T-helper 2 cell treated with Interferon-gamma antibody and Interleukin-4, amounts not matched to agents 5 μg/mL and 100 μg/mL, for 36 hours (primary cell): Measurements from ENCODE around the gene PDE8B.

ENCODE experiments used
- DNase-seq: peaks from one replicate; pipeline ENCODE4 v3.0.0; 2021; ENCODE audit warnings: low spot score
- H3K27ac Mint-ChIP-seq: one replicate; pipeline ENCODE4 v1.8.0; 2021; ENCODE audit warnings: mild to moderate bottlenecking, mixed read lengths
- H3K27me3 Mint-ChIP-seq: one replicate; pipeline ENCODE4 v1.8.0; 2021; ENCODE audit warnings: low read depth, mixed read lengths
- H3K36me3 Mint-ChIP-seq: one replicate; pipeline ENCODE4 v1.8.0; 2021; ENCODE audit warnings: low read depth, mixed read lengths
- H3K4me1 Mint-ChIP-seq: one replicate; pipeline ENCODE4 v1.8.0; 2021; ENCODE audit warnings: low read depth, mixed read lengths
- H3K4me3 Mint-ChIP-seq: one replicate; pipeline ENCODE4 v1.8.0; 2022; ENCODE audit warnings: mild to moderate bottlenecking, moderate library complexity, mixed read lengths
- H3K9me3 Mint-ChIP-seq: one replicate; pipeline ENCODE4 v1.8.0; 2021; ENCODE audit warnings: mixed read lengths

Gene PDE8B

DNA sequence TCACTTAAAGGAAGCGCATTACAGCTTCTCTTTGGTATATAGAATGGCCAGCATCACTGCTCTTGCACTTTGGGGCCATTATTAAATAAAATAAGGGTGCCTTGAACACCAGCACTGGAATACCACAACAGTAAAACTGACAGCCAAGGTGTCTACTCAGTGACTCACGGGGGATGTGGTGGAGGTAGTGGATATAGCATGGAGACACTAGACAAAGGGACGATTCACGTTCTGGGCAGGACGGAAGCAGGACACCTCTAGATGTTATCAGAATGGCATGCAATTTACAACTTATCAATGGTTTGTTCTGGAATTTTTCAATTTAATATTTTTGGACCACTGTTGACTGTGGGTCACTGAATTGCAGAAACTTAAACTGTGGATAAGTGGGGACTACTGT is 32.9 kb upstream of the PDE8B start:
- Mint-ChIP-seq H3K36me3 (no peaks in the 10 kb centered on the region), H3K4me3 (no peak overlapping the region), H3K27ac (no peak overlapping the region), H3K27me3 (peaks cover 42% of the 10 kb centered on the region), H3K9me3 (no peaks in the 10 kb centered on the region), H3K4me1 (no peaks in the 10 kb centered on the region)
- no peak for DNase-seq

DNA sequence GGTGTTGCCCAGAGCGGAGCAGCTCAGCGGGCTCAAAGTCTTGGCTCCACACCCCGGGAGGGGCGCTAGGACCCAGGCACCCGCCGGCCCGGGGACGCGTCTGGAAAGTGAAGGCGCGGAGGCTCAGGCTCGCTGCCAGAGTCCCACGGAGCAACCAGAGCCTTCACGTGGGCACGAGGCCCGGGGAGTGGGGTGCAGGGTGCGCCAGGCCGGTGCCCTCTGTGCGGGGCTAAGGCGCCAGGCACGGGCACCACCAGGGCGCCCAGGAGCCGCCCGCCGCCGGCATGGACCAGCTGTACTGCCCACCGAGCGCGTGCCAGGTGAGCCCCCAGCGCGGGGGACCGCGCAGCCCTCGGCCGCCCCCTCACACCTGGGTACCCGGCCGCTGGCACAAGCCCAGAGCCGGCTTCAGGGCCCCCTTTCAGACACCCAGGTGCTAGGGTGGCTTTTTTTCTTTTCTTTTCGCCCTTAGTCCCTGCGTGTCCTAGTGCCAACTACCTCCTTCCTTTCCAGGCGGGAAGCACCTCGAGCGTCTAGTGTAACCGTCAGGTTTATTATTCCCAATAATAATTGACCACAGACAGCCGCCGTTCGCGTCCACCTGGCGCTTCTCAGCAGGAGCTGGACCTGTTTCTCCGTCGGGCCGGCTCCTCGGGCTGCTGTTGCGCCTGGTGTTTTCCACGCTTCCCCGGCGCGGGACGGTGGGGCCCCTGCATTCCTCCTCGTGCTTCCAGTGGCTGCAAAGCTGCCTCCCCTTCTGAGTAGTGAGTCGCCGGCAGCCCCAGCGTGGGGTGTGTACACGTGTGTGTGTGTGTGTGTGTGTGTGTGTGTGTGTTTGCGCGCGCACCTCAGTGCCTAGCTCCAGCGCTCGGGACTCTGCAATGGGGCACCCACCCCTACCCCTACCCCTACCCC is 30.1 kb upstream of the PDE8B start:
- no peaks in the 10 kb centered on the region for H3K4me1 Mint-ChIP-seq
- DNase-seq = no peak
- H3K27ac Mint-ChIP-seq = no peak overlapping the region
- peaks cover 54% of the 10 kb centered on the region for H3K27me3 Mint-ChIP-seq
- H3K36me3 Mint-ChIP-seq = no peaks in the 10 kb centered on the region
- no peaks in the 10 kb centered on the region for H3K9me3 Mint-ChIP-seq
- H3K4me3 Mint-ChIP-seq = peak overlapping the region; percentile 27

DNA sequence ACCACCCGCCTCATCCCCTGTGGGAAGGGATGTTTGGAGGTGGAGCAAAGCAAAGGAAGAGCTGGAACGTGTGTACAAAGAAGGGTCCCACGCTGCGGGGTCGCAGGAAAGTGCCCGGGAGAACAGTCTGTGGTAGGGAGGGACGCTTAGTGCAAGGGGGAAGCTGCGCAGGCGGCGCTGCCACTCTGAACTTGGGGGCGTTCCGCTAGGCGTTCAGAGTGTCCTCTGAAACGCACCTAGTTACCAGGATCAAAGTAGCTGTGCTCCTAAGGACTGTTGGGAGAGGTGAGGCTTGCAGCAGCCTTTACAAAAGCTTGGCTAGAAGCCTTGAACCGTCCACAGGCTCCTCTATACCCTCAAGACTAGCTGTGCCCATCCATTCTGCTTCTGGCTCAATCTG is 29.3 kb upstream of the PDE8B start:
- Mint-ChIP-seq H3K27ac (no peak overlapping the region), H3K4me3 (no peak overlapping the region)

DNA sequence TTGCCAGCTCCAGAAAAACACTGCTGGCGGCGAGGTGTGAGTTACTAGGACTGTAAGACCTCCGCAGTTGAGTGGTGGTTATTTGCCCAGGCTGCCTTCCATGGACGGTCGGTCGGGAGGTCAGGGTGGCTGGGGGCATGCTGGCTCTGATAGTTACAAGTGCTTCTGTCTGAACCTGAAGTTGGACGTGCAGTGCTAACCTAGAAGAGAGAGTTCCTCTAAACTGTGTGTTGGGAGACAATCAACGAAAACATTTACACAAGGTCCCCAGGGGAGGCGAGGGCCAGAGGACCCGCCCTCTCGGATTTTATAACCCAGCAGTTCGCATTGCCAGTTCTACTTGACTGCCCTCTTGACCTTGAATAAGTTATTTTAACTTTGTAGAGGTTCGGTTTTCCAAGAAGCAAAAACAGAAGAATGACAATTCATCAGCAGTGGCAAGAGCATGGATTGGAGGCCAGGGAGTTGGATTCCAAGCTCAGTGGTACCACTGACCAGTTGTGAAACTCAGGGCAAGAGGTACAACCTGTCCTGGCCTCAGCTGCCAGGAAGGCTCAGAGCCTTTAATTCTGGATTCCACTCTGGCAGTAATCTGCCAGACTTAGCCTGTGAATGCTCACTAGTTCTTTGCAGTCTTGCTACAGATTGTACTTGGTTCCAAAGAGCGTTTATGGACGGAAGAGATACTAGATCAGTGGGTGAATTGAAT is 28.7 kb upstream of the PDE8B start:
- Mint-ChIP-seq H3K4me1 (no peaks in the 10 kb centered on the region), H3K36me3 (no peaks in the 10 kb centered on the region), H3K4me3 (no peak overlapping the region), H3K27me3 (peaks cover 54% of the 10 kb centered on the region), H3K9me3 (no peaks in the 10 kb centered on the region), H3K27ac (no peak overlapping the region)
- DNase-seq = no peak

More for the DNA sequence above, 29.3 kb upstream of the PDE8B start:
- Mint-ChIP-seq H3K4me1 (no peaks in the 10 kb centered on the region), H3K9me3 (no peaks in the 10 kb centered on the region), H3K36me3 (no peaks in the 10 kb centered on the region), H3K27me3 (peaks cover 54% of the 10 kb centered on the region)
- no peak for DNase-seq

DNA sequence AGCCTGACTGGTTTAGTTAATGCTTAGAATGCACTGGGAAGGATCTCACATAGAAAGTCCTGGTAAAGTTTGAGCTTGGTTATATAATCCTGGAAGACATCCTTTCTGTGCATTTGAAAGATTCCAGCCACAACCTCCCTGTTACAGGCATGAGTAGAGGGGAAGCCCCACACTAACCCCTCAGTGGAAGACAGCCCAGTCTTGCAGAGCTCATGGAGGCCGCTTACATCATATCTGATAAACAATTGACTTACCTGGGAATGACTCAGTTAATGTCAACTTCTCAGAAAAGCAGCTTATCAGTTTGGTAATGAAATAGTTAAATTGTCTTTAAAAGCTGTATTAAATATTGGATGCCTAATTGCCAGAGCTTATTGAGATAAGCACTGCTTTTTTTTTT is 28.1 kb upstream of the PDE8B start:
- Mint-ChIP-seq H3K9me3 (no peaks in the 10 kb centered on the region), H3K27me3 (peaks cover 56% of the 10 kb centered on the region)

DNA sequence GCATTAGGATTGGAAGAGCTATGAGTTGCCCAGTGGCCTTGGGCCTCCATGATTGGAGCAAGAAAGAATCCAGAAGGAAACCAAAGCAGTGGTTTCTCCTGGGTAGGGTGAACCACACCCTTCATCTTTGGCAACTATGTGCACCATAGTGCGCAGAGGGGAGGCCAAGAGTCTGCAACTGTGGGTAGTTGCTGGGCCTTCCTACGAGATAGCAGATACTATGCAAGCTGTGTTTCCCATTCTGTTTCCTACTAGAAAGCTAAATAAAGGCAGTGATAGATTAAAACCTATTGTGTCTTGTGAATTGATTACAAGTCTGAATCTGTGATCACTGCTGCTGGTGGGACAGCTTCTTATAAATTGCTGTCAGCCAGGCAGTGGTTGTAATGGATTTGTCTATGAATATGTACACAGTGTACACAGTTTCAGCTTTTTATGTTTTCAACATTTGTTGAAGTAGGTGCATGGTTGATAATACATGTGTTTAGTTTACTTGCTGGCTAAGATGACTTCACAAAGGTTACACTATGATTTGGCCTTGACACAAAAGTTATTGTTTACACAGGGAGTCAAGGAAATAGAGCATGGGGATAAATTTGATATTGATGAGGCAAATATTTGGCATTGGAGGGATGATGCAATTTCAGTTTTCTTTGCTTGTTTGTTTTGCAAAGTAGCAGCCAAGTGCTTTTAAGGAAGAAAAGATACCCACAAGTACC is 23.7 kb upstream of the PDE8B start:
- H3K4me1 Mint-ChIP-seq = no peaks in the 10 kb centered on the region
- H3K9me3 Mint-ChIP-seq = no peaks in the 10 kb centered on the region
- H3K4me3 Mint-ChIP-seq = no peak overlapping the region
- H3K36me3 Mint-ChIP-seq = no peaks in the 10 kb centered on the region
- DNase-seq = no peak
- no peak overlapping the region for H3K27ac Mint-ChIP-seq
- H3K27me3 Mint-ChIP-seq = peaks cover 27% of the 10 kb centered on the region

More for the DNA sequence above, 28.1 kb upstream of the PDE8B start:
- DNase-seq = no peak
- Mint-ChIP-seq H3K4me1 (no peaks in the 10 kb centered on the region), H3K36me3 (no peaks in the 10 kb centered on the region), H3K27ac (no peak overlapping the region), H3K4me3 (no peak overlapping the region)

DNA sequence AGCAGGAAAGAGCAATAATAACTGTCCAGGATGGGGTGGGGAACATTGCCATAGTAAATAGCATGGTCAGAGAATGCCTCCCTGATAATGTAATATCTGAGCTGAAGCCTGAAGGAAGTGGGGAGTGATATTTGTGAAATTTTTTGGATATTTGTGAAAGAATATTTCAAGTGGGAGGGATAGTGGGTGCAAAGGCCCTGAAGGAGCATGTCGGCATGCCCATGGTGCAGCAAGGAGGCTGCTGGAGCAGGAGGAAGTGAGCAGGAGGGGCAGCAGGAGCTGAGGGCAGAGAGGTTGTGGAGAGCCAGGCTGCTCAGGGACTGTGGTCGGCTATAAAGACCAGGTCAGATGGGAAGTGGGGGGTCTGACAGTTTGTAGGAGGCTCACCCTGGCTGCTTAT is 21.1 kb upstream of the PDE8B start:
- no peak overlapping the region for H3K4me3 Mint-ChIP-seq

DNA sequence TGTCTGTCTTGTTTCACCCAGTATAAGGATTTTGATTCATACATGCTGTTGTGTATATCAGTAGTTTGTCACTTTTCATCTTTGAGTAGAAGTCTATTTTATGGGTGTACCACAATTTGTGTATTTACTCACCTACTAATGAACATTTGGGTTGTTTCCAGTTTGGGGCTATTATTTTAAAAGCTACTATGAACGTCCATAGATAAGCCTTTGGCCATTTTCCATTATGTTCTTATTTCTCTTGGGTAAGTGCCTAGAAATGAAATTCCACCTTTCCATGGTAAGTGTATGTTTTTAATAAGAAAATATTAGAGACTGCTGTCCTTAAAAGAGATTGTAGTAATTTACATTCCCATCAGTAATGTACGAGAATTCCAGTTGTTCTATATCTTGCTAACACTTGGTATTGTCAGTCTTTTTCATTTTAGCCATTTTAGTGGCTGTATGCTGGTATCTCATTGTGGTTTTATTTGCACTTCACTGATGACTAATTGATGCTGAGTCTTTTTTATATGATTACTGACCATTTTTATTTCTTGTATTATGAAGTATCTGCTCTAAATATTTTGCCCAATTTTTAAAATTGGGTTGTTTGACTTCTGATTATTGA is 17.9 kb upstream of the PDE8B start:
- peaks cover 24% of the 10 kb centered on the region for H3K27me3 Mint-ChIP-seq
- H3K4me3 Mint-ChIP-seq = no peak overlapping the region
- H3K4me1 Mint-ChIP-seq = no peaks in the 10 kb centered on the region
- H3K9me3 Mint-ChIP-seq = peaks cover 3% of the 10 kb centered on the region
- H3K36me3 Mint-ChIP-seq = no peaks in the 10 kb centered on the region
- DNase-seq = no peak
- H3K27ac Mint-ChIP-seq = no peak overlapping the region

More for the DNA sequence above, 21.1 kb upstream of the PDE8B start:
- no peak for DNase-seq
- no peaks in the 10 kb centered on the region for H3K4me1 Mint-ChIP-seq
- no peaks in the 10 kb centered on the region for H3K9me3 Mint-ChIP-seq
- peaks cover 16% of the 10 kb centered on the region for H3K27me3 Mint-ChIP-seq
- H3K36me3 Mint-ChIP-seq = no peaks in the 10 kb centered on the region
- no peak overlapping the region for H3K27ac Mint-ChIP-seq

DNA sequence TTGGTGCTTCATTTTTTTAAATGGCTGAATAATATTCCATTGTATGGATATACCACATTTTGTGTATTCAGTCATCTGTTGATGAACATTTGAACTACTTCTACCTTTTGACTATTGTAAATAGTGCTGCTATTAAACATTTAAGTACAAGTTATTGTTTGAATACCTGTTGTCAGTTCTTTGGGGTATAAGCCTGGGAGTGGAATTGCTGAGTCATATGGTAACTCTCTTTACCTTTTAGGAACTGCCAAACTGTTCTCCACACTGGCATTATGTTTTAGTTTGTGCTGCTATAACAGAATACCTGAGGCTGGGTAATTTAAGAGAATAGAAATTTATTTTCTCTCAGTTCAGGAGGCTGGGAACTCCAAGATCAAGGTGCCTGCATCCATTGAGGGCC is 15.7 kb upstream of the PDE8B start:
- Mint-ChIP-seq H3K4me1 (no peaks in the 10 kb centered on the region), H3K9me3 (peaks cover 15% of the 10 kb centered on the region), H3K4me3 (no peak overlapping the region), H3K36me3 (no peaks in the 10 kb centered on the region), H3K27me3 (peaks cover 25% of the 10 kb centered on the region), H3K27ac (no peak overlapping the region)
- no peak for DNase-seq

DNA sequence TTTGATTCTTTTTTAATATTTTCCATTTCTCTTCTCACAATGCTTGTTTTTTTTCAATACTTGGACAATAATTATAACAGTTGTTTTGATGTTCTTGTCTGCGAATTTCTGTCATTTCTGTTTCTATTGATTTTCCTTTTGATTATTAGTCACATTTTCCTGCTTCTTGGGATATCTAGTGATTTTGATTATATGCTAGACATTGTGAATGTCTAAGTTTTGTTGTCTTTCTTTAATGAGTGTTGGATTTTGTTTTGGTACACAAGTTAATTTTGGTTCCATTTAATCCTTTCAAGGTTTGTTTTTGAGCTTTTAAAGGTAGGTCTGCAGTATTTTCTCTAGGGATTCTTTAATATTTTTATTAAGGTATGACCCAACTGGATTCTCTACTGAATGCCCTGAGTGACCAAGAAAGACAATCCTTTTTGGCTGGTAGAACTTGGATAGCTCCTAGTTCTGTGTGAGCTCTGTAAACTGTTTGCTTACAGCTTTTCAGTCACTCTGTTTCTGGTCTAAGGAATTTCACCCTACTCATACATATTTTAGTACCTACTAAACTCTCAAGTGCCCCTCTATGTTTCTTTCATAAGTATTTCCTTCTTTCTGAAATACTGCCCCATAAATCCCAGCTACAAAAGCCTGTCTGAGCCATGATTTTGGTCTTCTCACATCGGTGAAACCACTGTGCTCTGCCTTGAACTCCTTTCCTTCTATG is 12.5 kb upstream of the PDE8B start:
- Mint-ChIP-seq H3K4me1 (no peaks in the 10 kb centered on the region), H3K36me3 (no peaks in the 10 kb centered on the region), H3K27me3 (peaks cover 25% of the 10 kb centered on the region), H3K9me3 (peaks cover 15% of the 10 kb centered on the region), H3K27ac (no peak overlapping the region), H3K4me3 (no peak overlapping the region)
- no peak for DNase-seq

DNA sequence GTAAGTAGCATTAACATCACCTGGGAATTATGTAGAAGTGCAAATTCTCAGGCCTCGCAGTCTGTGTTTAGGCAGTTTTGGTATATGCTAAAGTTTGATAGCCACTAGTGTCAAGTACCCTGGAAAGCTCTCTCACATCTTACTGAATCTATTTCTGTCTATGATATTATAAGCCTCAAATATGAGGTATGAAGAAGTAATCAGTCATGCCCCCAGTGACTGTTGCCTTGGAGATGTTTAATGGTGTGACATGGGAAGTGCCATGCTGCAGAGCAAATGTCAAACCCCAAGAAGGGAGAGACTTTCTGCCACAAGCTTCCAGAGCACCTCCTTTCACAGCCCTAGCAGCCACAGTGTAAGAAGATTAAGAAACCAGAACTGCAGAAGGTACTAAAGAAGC is 9.8 kb upstream of the PDE8B start:
- peaks cover 24% of the 10 kb centered on the region for H3K27me3 Mint-ChIP-seq
- H3K4me1 Mint-ChIP-seq = peaks cover 3% of the 10 kb centered on the region
- DNase-seq = no peak
- peaks cover 15% of the 10 kb centered on the region for H3K9me3 Mint-ChIP-seq
- H3K4me3 Mint-ChIP-seq = no peak overlapping the region
- H3K36me3 Mint-ChIP-seq = no peaks in the 10 kb centered on the region
- H3K27ac Mint-ChIP-seq = no peak overlapping the region

DNA sequence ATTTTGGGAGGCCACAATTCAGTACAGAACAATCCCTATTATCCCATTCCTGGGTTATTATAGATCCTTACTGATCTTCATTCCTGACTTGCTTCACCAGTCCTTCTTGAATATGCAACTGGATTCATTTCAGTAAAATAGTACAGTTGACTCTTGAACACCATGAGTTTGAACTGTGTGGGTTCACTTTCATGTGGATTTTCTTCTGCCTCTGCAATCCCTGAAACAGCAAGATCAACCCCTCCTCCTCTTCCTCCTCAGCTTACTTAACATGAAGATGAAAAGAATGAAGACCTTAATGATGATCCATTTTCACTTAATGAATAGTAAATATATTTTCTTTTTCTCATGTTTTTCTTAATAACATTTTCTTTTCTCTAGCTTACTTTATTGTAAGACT is 8.3 kb upstream of the PDE8B start:
- Mint-ChIP-seq H3K27ac (no peak overlapping the region), H3K4me3 (no peak overlapping the region)
- DNase-seq = no peak

DNA sequence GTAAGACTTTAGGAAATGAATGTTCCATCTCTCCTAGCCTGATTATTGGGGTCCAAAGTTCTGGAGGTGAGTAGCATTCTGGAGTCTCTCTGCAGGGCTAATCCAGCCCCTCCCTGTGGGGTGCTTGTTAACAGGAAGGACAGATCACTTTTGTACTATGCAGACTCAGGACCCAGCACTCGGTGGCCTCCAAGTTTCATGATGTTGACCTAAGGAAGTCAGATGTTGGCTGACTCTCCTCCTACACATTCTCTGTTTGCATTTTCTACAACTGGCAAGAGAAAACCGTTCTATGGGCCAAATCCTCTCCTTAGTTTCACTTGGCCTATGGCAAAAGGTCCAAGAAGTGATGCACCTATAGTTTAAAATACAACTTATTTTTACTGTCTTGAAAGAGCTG is 5.5 kb upstream of the PDE8B start:
- Mint-ChIP-seq H3K4me3 (no peak overlapping the region), H3K27me3 (peaks cover 30% of the 10 kb centered on the region), H3K4me1 (peaks cover 8% of the 10 kb centered on the region), H3K9me3 (no peaks in the 10 kb centered on the region), H3K36me3 (no peaks in the 10 kb centered on the region), H3K27ac (no peak overlapping the region)
- DNase-seq = no peak

More for the DNA sequence above, 8.3 kb upstream of the PDE8B start:
- H3K36me3 Mint-ChIP-seq = no peaks in the 10 kb centered on the region
- H3K4me1 Mint-ChIP-seq = peaks cover 3% of the 10 kb centered on the region
- peaks cover 15% of the 10 kb centered on the region for H3K9me3 Mint-ChIP-seq
- H3K27me3 Mint-ChIP-seq = peaks cover 21% of the 10 kb centered on the region
